ENCODE data around the gene RSBN1L. TPM values are rescaled to one million over a fixed set of nuclear protein-coding genes. Genes with fewer than 3 reads are reported as not detected.
"Not testable (repeated sequence)": the region's sequence is repeated elsewhere in the genome, so short reads cannot be mapped to it uniquely, and the experiment has no call there.

RSBN1L gene
- 13.7 and 18.8 TPM in 2 replicates for total RNA-seq (2014; rRNA removed)
- 5.4 TPM for polyA plus RNA-seq (2012)

DNA sequence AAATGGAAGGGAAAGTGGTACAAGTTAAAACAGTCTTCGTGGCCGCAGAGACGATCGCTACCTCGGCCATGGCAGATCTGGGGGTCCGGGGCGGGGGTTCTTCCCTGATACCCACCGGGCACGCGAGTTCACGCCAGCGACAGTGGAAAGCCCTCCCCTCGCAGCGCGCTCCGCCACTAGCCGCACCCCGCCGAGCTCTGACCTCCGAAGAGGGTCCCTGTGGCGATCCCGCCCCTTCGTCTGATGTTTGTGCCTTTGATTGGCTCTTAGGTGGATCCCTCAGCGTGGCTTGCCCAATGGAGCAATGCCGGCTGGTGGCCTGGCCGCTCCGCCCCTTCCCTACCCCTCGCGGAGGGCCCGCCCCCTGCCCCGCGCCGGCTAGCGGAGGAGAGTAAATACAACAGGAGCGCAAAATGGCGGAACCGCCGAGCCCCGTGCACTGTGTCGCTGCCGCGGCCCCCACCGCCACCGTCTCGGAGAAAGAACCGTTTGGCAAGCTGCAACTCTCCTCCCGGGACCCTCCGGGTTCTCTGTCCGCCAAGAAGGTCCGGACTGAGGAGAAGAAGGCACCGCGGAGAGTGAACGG, at the start of gene RSBN1L:
Gene RSBN1L, plus strand, starts transcription at position 403 of the 586 bp plus-strand sequence. Its CDS starts 11 bp downstream, at position 414.
- peak; percentile 98 for DNase-seq (ENCODE audit: low read depth)

DNA sequence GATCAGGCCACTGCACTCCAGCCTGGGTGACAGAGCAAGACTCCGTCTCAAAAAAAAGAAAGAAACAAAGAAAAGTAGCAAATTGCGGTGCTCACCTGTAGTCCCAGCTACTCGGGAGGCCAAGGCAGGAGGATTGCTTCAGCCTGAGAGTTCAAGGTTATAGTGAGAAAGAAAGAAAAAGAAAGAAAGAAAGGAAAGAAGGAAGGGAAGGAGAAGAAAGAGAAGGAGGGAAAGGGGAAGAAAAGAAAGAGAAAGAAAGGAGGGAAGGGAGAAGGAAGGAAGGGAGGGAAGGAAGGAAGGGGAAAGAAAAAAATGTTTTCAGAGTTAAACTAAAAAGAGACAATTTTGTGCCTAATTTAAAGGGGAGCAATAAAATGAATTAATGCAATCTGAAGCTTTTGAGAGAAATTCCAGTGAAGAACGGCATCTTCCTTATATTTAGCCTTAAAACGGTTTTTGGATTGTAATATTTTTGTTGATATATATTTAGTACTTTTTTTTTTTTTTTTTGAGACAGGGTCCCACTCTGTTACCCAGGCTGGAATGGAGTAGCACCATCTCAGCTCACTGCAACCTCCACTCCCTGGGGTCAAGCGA, 47.4 kb upstream of the RSBN1L start:
- no peak for DNase-seq (ENCODE audit: low read depth)

DNA sequence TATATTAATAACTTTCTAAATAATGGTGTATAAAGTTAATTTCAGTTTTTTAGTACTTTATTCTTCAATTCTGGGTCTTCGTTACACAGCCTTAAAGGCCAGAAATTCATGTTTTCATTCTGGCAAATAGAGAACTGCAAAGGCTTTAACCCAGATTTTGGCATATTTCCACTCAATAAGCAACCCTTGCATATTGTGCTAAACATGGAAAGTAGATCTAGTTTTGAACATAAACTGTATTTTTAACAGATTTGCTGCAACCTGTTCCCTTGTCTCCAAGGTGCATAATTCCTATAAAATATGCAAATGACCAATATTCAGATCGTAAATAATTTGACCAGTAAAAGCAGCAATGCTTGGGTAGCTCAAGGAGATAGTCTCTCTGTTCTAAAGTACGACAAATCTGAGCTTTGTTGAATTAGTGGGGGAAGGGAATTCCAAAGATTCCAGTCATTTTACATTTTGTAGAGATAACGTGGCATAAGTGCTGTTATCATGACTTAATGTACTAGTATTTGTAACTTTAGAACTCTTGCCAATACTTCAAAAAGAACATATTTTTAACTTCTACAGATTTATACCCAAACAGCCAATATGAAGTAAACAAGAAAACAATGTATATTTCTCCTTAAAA, 46.4 kb upstream of the RSBN1L start:
- DNase-seq (ENCODE audit: low read depth), result peak; percentile 53

DNA sequence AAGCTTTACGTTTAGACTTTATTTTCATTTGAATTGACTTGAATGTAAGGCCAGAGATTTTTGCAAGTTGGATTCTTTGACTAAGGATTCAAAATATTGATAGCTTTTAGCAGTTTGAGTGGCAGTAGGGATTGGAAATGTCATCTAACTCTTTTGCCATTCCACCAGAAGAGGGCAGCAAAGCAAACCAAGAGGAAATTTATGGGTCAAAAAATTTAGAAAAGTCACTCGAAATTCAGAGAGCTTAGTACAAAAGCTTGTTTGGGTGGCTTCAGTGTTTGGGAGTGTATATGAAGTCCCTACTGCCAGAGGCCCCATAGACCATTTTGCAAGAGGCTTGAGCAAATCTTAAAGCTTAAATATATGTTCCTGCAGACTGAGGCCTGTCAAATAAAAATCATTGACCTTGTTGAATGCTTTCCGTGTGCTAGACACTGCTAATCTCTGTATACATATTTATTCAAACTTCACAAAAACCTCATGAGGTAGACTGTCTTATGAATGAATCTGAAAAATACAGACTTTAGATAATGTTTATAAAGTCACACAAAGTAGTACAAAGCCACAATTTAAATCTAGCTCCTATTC, 44.6 kb upstream of the RSBN1L start:
- peak; percentile 50 for DNase-seq (ENCODE audit: low read depth)

DNA sequence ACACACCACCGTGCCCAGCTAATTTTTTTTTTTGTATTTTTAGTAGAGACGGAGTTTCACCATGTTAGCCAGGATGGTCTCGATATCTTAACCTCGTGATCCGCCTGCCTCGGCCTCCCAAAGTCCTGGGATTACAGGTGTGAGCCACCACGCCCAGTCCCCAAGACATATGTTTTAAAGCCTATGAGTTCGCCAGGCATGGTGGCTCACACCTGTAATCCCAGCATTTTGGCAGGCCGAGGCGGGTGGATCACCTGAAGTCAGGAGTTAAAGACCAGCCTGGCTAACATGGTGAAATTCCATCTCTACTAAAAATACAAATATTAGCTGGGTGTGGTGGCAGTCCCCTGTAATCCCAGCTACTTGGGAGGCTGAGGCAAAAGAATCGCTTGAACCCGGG, 43.4 kb upstream of the RSBN1L start:
- DNase-seq (ENCODE audit: low read depth), result not testable (repeated sequence)

DNA sequence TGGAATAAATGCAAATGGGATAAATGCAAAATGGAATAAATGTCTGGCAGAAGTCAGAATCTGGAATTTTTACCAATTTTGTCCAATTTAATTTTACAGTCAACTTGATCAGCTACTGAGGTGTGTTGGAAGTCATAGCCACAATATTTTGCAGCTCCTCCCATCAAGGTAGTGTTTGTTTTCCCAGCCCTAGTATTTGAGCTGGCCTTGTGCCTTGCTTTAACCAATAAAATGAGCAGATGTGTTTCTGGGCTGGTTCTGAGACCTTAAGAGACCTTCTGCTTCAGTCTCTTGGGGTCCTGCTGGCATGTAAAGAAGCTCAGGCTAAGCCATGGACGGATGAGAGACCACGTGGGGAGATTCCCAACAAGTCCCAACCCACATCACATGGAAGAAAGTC, 42.7 kb upstream of the RSBN1L start:
- no peak for DNase-seq (ENCODE audit: low read depth)

DNA sequence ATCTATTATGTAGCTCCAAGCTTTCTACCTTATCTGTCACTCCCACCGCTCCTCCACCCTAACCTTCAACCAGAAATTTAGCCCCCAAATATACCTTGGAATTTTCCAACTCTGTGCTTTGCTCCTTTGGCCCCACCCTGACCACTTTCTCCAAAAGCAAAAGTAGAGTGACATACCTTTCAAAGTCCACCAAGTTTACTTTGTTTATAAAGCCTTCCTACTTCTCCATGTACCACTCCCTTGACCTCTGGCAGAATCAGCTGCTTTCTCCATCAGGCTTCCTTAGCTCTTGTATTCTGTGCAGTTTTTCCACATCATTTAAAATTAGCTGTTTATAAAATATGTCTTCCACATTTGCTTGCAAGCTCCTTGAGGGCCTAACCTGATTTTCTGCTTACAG, 40.9 kb upstream of the RSBN1L start:
- DNase-seq (ENCODE audit: low read depth), result no peak

DNA sequence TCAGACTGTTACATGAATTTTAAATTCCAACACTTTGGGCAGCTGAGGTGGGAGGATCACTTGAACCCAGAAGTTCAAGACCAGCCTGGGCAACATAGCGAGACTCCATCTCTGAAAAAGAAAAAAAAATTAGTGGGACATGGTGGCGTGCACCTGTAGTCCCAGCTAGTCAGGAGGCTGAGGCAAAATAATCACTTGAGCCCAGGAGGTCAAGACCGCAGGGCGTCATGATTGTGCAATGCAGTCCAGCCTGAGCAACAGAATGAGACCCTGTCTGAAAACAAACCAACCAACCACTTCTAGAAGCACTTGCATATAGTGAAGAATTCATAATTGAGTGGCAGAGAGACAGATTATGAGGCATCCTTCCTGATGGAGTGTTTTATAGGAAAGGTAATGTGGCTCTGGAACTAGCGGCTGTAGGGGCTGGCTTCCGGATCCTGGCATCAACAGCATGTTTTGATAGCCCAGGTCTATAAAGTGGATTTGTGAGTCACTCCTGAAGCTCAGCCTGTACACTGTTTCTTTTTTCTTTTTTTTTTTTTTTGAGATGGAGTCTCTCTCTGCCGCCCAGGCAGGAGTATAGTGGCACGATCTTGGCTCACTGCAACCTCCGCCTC, 40.3 kb upstream of the RSBN1L start:
- no peak for DNase-seq (ENCODE audit: low read depth)

DNA sequence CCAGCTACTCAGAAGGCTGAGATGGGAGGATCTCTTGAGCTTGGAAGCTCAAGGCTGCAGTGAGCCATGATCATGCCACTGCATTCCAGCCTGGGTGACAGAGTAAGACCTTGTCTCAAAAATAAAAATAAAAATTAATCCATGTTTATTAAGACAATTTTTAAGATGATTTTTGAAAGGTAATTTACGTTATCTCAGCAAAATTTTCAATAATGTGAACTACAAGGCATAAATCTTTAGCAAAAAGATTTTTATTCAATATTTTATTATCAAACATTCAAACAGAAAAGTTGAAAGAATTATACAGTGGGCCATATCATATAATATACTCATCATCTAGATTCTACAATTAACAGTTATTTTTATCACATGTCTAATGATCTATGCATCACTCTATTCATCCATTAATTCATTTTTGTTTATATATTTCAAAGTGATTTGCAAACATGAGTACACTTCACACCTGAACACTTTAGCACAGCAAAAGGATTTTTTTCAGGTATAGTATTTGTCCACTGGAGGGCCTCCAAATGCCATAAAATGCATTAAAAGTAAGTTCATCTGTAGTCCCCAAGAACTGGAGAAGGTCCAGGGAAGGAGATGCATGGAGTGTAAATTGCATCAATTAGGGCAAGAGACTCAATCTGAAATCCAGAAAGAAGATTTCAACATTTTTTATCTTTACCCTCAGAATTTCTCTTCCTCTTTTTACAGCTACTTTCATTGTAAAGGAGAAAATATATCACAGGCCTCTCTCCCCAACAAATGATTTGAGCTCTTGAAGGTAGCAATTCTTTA, 38.6 kb upstream of the RSBN1L start:
- DNase-seq (ENCODE audit: low read depth), result peak; percentile 39

DNA sequence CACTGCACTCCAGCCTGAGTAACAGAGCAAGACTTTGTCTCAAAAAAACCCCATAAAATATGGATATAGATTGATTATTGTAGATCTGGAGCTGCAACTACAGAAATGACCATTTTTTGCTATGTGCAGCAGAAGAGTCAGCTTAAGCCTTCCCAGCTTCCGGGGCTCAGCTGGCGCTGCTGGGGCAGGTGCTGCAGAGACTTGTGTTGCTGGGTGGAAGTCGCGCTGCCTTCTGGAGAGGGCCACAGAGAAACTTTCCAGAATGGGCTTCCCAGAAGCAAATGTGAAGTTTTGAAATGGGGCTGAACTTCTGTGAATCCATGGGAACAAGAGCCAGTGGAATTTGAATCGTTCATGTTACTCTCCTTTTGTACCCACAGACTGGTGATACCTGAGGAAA, 37.3 kb upstream of the RSBN1L start:
- DNase-seq (ENCODE audit: low read depth), result no peak

DNA sequence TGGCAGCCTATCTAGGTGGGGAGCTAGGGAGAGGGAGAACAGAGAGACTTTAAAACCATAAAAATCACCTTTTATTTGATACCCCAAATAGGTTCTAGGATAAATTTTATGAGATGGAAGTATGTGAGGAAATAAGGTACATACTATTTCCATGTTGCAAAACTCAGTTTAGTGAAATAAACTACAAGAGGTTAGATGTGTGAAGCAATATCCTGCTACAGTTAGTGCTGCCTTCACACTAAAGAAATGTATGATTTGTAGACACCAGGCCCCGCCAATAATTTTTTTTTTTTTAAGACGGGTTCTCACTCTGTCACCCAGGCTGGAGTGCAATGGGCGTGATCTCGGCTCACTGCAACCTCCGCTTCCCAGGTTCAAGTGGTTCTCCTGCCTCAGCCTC, 34.4 kb upstream of the RSBN1L start:
- DNase-seq (ENCODE audit: low read depth), result no peak

DNA sequence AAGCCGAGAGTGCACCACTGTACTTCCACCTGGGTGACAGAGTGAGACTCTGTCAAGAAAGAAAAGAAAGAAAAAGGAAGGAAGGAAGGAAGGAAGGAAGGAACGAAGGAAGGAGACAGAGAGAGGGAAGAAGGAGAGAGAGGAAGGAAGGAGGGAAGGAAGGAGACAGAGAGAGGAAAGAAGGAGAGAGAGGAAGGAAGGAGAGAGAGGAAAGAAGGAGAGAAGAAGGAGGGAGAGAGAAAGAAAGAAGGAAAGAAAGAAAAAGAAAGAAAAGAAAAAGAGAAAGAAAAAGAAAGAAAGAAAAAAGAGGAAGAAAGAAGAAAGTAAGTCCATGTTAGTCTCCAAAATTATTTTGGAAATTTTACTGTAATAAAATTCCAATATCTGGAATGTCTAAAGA, 33.4 kb upstream of the RSBN1L start:
- no peak for DNase-seq (ENCODE audit: low read depth)

DNA sequence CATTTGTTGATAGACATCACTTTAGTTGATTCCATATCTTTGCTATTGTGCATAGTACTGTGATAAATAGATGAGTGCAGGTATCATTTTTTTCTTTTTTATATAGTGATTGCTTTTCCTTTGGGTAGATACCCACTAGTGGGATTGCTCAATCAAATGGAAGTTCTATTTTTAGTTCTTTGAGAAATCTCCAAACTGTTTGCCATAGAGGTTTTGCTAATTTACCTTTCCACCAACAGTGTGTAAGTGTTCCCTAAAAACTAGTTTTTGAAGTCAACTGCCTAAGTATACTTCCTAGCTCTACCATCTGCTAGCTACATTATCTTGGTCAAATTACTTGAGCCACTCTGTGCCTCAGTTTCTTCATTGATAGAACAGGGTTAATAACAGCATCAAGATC, 31.5 kb upstream of the RSBN1L start:
- DNase-seq (ENCODE audit: low read depth), result no peak

DNA sequence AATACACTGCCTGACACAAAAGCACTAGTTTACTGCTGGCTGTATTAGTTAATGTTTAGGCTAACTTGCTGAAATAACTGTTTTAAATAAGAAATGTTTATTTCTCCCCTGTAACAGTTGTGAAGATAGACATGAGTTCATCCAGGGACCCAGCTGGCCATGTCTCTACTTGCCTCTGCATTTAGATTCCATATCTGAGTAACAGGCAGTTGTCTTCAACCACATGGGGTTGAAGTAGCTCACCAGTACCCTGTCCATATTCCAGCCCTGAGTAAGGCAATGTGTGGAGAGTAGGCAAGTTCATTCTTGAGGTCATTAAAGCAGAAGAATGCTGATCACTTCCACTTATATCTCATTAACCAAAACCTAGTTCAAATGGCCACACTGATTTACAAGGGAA, 31.1 kb upstream of the RSBN1L start:
- peak; percentile 45 for DNase-seq (ENCODE audit: low read depth)

DNA sequence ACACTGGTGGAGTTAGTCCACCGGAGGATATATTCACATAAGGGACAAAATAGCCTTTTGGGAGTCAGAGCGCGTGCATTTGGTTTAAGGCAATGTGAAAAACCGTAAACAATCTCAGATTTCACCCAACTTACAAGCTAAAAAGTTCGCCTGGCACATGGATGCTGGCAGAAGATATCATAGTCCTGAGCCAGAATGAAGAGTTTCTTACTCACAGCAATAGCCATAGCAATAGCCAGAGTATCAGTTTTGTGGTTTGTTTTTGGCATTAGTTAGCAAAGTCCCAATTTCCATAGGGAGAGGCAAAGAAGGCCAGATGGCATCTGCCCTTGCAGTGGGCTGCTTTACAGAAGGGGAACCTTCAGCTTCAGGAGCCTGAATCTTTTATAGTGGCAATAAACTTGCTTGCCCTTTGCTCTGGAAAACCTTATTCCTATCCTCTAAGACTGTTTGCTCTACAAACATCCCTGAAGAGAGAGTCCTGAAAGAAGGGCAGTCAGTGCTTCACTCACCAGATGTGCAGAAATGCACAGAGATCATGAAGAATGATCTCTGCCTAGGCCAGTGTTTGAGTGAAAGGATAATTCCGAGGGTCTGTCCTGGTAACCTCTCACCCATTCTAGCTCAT, 28.7 kb upstream of the RSBN1L start:
- DNase-seq (ENCODE audit: low read depth), result no peak

DNA sequence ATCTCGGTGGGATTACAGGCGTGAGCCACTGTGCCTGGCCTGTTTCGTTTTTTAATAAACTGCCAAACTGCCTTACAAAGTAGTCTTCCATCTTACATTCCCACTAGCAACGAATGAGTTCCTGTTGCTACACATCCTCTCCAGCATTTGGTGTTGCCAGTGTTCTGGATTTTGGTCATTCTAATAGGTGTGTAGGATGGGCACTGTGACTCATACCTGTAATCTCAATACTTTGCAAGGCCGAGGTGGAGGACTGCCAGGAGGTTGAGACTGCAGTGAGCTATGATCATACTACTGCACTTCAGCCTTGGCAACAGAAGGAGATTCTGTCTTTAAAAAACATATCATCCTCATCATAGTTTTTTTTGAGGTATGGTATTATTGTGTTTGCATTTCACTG, 21.4 kb upstream of the RSBN1L start:
- DNase-seq (ENCODE audit: low read depth), result peak; percentile 29

DNA sequence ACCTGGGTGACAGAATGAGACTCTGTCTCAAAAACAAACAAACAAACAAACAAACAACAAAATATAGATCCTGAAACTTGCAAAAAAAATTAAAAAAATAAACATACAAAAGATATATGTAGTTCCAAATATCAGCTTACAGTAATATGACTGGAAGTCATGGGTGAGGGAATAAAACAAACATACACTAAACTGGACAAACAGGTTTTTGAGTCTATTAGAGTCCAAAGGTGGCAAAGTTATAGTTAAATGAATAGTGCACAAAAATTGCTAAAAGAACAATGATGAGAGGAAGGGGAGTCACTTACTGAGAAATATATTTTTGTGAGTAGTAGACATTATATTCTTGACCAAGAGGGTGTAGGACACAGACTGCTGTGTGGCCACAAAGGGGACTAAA, 16.7 kb upstream of the RSBN1L start:
- DNase-seq (ENCODE audit: low read depth), result no peak

DNA sequence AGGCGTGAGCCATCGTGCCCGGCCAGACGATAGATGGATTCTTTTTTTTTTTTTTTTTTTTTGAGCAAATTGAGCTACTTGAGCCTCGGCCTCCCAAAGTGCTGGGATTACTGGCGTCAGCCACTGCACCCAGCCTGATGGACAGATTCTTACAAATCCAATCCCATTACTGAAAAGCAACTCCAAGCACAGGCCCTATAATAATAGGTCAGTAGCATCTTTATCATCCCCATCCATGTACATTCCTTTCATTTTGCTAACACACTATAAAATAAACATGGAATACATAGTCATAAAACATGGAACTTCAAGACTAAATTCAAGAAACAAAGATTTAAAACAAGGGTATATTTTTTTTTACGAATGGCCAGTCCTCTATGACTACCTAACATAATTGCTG, 16.0 kb upstream of the RSBN1L start:
- DNase-seq (ENCODE audit: low read depth), result no peak

DNA sequence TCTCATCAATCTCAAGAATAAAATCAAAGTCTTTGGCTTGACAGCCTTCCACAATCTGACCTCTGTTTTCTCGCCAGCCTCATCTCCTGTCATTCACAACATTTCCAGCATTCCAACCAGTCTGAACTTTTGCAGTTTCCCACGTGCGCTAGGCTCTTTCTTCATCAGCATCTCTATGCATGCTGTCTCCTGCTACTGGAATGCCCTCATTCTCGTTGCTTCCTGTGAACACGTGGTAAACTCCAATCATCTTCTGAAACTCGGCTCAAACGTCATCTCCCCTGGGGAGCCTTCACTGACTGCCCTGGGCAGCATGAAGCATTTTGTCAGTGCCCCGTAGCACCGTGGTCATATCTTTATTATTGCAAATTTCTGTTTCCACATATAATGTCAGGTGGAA, 12.2 kb upstream of the RSBN1L start:
- DNase-seq (ENCODE audit: low read depth), result peak; percentile 49

DNA sequence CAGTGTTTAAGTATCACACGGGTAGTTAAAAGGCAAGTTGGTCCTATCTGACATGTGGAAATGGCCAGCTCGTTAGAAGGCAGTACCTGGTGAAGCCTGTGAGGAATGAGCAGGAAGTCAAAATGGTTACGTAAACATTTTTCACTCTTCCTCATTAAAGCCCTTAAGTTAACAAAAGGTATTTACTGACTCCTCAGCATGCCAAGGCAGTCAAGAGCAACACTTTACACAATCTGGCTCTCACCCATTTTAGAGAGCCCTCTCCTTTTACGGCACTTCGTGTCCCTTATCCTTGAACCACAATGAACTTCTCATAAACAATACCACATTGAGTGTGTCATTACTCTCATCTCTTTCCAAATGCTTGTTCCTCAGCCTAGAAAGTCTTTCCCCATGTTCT, 11.0 kb upstream of the RSBN1L start:
- DNase-seq (ENCODE audit: low read depth), result no peak

DNA sequence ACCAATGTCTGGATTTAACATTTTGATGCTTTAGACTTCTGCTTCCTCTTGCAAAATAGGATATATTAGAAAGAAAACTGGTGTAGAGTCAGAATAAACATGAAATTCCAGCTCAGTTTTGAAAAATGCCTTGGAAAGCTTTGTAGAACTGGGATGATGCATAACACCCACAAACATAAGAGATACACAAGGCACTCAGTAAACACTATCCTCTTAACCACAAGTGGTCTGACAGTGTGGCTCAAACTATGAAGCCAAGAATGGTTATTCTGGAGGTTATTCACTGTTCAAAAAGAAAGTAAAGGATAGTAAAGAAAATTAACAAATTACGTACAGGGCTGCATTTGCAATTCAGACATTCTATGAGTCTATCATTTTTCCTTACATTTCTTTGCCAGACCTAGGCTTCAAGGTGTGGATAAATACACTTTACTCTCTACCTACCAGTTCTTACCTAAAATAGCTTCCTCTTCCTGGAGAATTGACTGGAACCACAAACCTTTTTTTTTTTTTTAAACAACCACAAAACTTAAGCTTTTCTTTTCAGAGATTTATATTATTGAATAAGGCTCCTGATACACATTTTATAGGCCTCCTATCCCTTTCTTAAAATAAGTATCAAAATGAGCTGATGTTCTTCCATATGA, 9.0 kb upstream of the RSBN1L start:
- DNase-seq (ENCODE audit: low read depth), result peak; percentile 71
